Gastroesophageal sphincter (tissue), 4 donors: ENCODE data around the gene C5orf58. TPM values are rescaled to one million over a fixed set of nuclear protein-coding genes. Genes with fewer than 3 reads are reported as not detected.

Source experiments
- ATAC-seq: fragments of 150-250 bp; one replicate; pipeline ENCODE4 v1.9.1; 2016; ENCODE audit warnings: mild to moderate bottlenecking, moderate library complexity
- H3K27ac ChIP-seq, 4 donors: fragments of 200-600 bp; sonication (generic) in 3 of 4; 1 replicate in 3 of 4; 2 replicates in 1 of 4; pipeline ENCODE4 v1.5.1; 2016 to 2019
- H3K27me3 ChIP-seq: fragments of 200-600 bp; sonication (generic); one replicate; pipeline ENCODE4 v1.5.1; 2019
- H3K36me3 ChIP-seq, 2 donors: fragments of 200-600 bp; sonication (generic); one replicate each; pipeline ENCODE4 v1.5.1; 2019; ENCODE audit warnings: control low read depth in 1 of 2
- H3K4me1 ChIP-seq, 3 donors: fragments of 200-600 bp; sonication (generic); 1 replicate in 2 of 3; 2 replicates in 1 of 3; pipeline ENCODE4 v1.5.1; 2016 to 2019; ENCODE audit warnings: control low read depth in 2 of 3
- H3K4me3 ChIP-seq, 2 donors: fragments of 200-600 bp; sonication (generic); one replicate each; pipeline ENCODE4 v1.5.1; 2019; ENCODE audit warnings: mild to moderate bottlenecking in 1 of 2, moderate library complexity in 1 of 2
- H3K9me3 ChIP-seq, 3 donors: fragments of 200-600 bp; sonication (generic); one replicate each; pipeline ENCODE4 v1.5.1; 2017 to 2019; ENCODE audit warnings: control low read depth in 2 of 3
- CTCF ChIP-seq, 4 experiments: fragments of 200-600 bp in 2 of 4; fragments of 450-650 bp in 2 of 4; sonication (generic) in 1 of 4; IDR thresholded peaks; one replicate each; pipeline ENCODE4 v1.5.1; 2017 to 2019; ENCODE audit warnings: antibody characterized with exemption in 4 of 4, mild to moderate bottlenecking in 2 of 4, moderate library complexity in 2 of 4
- EP300 ChIP-seq: sonication (generic); formaldehyde crosslinking; IDR thresholded peaks from one replicate; pipeline ENCODE4 v1.6.1; 2017; ENCODE audit warnings: antibody characterized with exemption, mild to moderate bottlenecking
- POLR2A ChIP-seq, 2 donors: fragments of 450-650 bp; IDR thresholded peaks; one replicate each; pipeline ENCODE4 v1.6.1; 2017; ENCODE audit warnings: antibody characterized with exemption in 2 of 2, mild to moderate bottlenecking in 2 of 2, moderate library complexity in 1 of 2
- POLR2AphosphoS5 ChIP-seq: sonication (generic); formaldehyde crosslinking; IDR thresholded peaks from one replicate; pipeline ENCODE4 v1.6.1; 2017; ENCODE audit warnings: antibody characterized with exemption
- WGBS, 2 donors: methylation state at CpG; one replicate each; pipeline ENCODE4 v1.1.5; 2018; ENCODE audit warnings: low coverage in 1 of 2; 5-methylcytosine and 5-hydroxymethylcytosine counted together
- total RNA-seq, 4 donors: library from RNA; depleted of rRNA; stranded (reverse); fragments of >200 nt; gene quantifications; one replicate each; pipeline ENCODE4 v1.1.0, GENCODE V29; 2016

Gene C5orf58
- total RNA-seq, 4 donors from 2014 or later = not detected

DNA sequence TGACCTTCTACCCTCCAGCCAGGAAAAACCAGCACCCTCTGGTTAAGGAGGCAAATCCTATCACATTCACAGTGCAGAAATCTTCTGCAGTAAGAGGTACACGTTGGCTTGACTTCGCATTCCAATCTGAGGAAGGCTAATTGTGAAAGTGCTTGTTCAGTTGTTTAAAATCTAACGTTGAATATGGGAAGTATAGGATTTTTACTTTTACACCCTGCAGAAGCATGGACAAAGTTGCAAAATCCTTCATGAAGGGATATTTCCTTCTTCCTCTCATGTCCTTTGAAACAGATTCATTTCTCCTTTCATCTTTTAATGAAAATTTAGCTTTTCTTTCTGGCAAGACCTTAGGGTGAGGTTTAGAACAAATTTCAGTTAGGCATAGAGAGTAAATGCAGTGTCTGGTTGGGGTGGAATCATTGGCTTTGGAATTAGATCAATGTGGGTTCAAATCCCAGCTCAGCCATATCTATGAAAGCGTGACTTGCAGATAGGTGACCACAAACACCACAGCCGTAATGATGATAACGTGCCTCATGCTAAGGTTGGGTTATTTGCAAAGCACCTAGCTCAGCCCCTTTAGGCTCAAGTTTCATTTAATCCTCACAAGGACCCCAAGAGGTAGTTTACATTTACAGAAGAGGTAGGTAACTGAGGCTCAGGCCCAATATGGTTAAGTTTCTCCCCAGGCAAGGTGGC, 42.2 kb upstream of the C5orf58 start:
- Histone ChIP-seq H3K27me3 (no peaks in the 10 kb centered on the region), H3K27ac (no peak overlapping the region), H3K4me1 (no peaks in the 10 kb centered on the region), H3K4me3 (no peak overlapping the region), H3K9me3 (no peaks in the 10 kb centered on the region), H3K36me3 (no peaks in the 10 kb centered on the region)
- no peak for TF ChIP-seq EP300
- no peak for TF ChIP-seq CTCF (IDR thresholded peaks at IDR 0.05)
- no peak for TF ChIP-seq POLR2AphosphoS5
- TF ChIP-seq POLR2A (IDR thresholded peaks at IDR 0.05) = no peak
- ATAC-seq = no peak
- 60 to 73% methylated on average over 6 of the region's 6 CpGs for WGBS, 2 donors

DNA sequence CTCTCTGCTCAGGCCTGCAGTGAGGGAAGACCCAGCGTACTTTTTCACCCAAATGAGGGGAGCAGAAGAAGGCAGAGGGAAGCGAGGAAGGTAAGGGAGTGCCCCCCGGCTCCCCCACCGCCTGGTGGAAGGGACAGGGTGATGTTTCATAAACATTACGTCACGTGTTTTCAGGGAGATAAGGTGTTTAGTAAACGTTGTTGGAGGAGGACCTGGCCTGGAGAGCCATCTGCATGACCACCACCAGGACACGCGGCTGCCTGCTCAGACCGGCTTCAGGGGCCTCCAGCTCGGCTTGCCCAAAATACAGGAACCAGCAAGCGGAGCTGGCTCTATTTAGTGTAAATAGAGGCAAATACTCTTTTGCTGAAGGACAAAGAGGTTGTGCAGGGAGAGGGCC, 40.0 kb upstream of the C5orf58 start:
- H3K9me3 ChIP-seq = no peaks in the 10 kb centered on the region
- H3K36me3 ChIP-seq = no peaks in the 10 kb centered on the region
- no peaks in the 10 kb centered on the region for H3K27me3 ChIP-seq
- WGBS, 2 donors = 87 to 100% methylated on average over 2 to 3 of the region's 12 CpGs
- H3K27ac ChIP-seq = no peak overlapping the region
- TF ChIP-seq EP300 (no peak), POLR2AphosphoS5 (no peak), POLR2A (IDR thresholded peaks at IDR 0.05) (no peak), CTCF (IDR thresholded peaks at IDR 0.05) (no peak)
- H3K4me3 ChIP-seq = no peak overlapping the region
- ATAC-seq = no peak
- no peaks in the 10 kb centered on the region for H3K4me1 ChIP-seq

- Histone ChIP-seq H3K4me1 (no peaks in the 10 kb centered on the region), H3K4me3 (no peak overlapping the region)
Measured at GRCh38 chr5:170195961-170196360, 36.8 kb upstream of the C5orf58 start.

DNA sequence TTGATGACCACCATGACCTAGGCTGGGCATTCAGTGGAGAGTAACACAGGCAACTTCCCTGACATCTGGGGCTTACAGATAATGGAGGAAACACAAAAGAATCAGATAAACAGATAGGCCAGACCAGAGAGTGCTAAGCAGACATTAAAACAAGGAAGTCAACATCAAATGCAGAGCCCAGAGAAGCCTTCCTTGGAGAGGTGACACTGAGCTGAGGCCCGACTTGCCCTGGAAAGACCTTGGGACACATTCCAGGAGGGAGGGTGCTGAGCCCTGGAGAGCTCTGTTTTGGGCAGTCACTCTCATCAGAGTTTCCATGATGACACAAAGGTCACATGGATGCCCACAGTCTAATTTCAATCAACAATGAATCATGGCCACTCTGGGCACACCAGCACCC, 31.9 kb upstream of the C5orf58 start:
- 0 to 20% methylated on average over 1 of the region's 1 CpG for WGBS, 2 donors
- no peaks in the 10 kb centered on the region for H3K9me3 ChIP-seq
- no peaks in the 10 kb centered on the region for H3K27me3 ChIP-seq
- H3K27ac ChIP-seq = no peak overlapping the region
- H3K4me1 ChIP-seq = no peaks in the 10 kb centered on the region
- no peaks in the 10 kb centered on the region for H3K36me3 ChIP-seq
- no peak for ATAC-seq
- H3K4me3 ChIP-seq = no peak overlapping the region
- TF ChIP-seq POLR2A (IDR thresholded peaks at IDR 0.05) (no peak), EP300 (no peak), CTCF (IDR thresholded peaks at IDR 0.05) (no peak), POLR2AphosphoS5 (no peak)

More at GRCh38 chr5:170195961-170196360, 36.8 kb upstream of the C5orf58 start:
- no peak overlapping the region for H3K27ac ChIP-seq
- no peak for ATAC-seq
- TF ChIP-seq EP300 = no peak
- TF ChIP-seq CTCF (IDR thresholded peaks at IDR 0.05) = no peak
- TF ChIP-seq POLR2A (IDR thresholded peaks at IDR 0.05) = no peak
- no peak for TF ChIP-seq POLR2AphosphoS5
- no peaks in the 10 kb centered on the region for H3K36me3 ChIP-seq
- 63 to 64% methylated on average over 2 to 4 of the region's 4 CpGs for WGBS, 2 donors
- H3K9me3 ChIP-seq = no peaks in the 10 kb centered on the region
- H3K27me3 ChIP-seq = no peaks in the 10 kb centered on the region

- Histone ChIP-seq H3K4me1 (no peaks in the 10 kb centered on the region), H3K4me3 (no peak overlapping the region), H3K27me3 (no peaks in the 10 kb centered on the region), H3K36me3 (no peaks in the 10 kb centered on the region), H3K9me3 (no peaks in the 10 kb centered on the region), H3K27ac (no peak overlapping the region)
- no peak for TF ChIP-seq CTCF (IDR thresholded peaks at IDR 0.05)
- no peak for TF ChIP-seq POLR2AphosphoS5
- no peak for TF ChIP-seq EP300
- TF ChIP-seq POLR2A (IDR thresholded peaks at IDR 0.05) = no peak
- WGBS, 2 donors = 17 to 67% methylated on average over 1 to 2 of the region's 2 CpGs
- ATAC-seq = no peak
Measured at GRCh38 chr5:170201311-170201710, 31.5 kb upstream of the C5orf58 start.
